Measurements from ENCODE around the gene BET1L.

GRCh38 chr11:206526-207207 lies 532 bp downstream of the BET1L start:
- TF ChIP-seq CTCF (IDR thresholded peaks at IDR 0.05; ENCODE audit: insufficient read depth, low read length) (no peak), REST (IDR thresholded peaks at IDR 0.05; ENCODE audit: insufficient replicate concordance, low read depth) (no peak), GABPA (IDR thresholded peaks at IDR 0.05; ENCODE audit: low read depth) (no peak)
